Fibroblast of mammary gland (primary cell): ENCODE data around the gene BDKRB2.

Experiments used
- DNase-seq: peaks from one replicate; pipeline ENCODE4 v3.0.0-alpha.2; 2010; ENCODE audit warnings: low read depth
- H3K4me3 ChIP-seq: 2 replicates; pipeline ENCODE4 v1.5.1; 2011; ENCODE audit warnings: low read depth, mild to moderate bottlenecking, low read length, moderate library complexity; ENCODE audit not compliant: control insufficient read depth
- CTCF ChIP-seq: conservative IDR thresholded peaks from 2 replicates; pipeline ENCODE4 v1.5.1; 2011; ENCODE audit warnings: low read depth, low read length, inconsistent platforms; ENCODE audit not compliant: control insufficient read depth, insufficient read depth

Gene BDKRB2

GRCh38 chr14:96167224-96168148, 37.2 kb upstream of the BDKRB2 start:
- no peak for TF ChIP-seq CTCF
- no peak overlapping the region for H3K4me3 ChIP-seq
- peak; percentile 87 for DNase-seq

GRCh38 chr14:96168581-96168980, 36.1 kb upstream of the BDKRB2 start:
- H3K4me3 ChIP-seq: no peak overlapping the region
- DNase-seq: no peak
- no peak for TF ChIP-seq CTCF

- TF ChIP-seq CTCF: no peak
- no peak overlapping the region for H3K4me3 ChIP-seq
- peak; percentile 32 for DNase-seq
Measured at GRCh38 chr14:96170961-96171592, 33.6 kb upstream of the BDKRB2 start.

- no peak for DNase-seq
Measured at GRCh38 chr14:96173636-96174475, 30.8 kb upstream of the BDKRB2 start.

GRCh38 chr14:96176275-96176674, 28.4 kb upstream of the BDKRB2 start:
- peak; percentile 89 for DNase-seq
- no peak for TF ChIP-seq CTCF
- no peak overlapping the region for H3K4me3 ChIP-seq

More at GRCh38 chr14:96173636-96174475, 30.8 kb upstream of the BDKRB2 start:
- no peak for TF ChIP-seq CTCF
- H3K4me3 ChIP-seq: no peak overlapping the region

- no peak overlapping the region for H3K4me3 ChIP-seq
- DNase-seq: peak; percentile 98
- no peak for TF ChIP-seq CTCF
Measured at GRCh38 chr14:96176811-96177211, 27.8 kb upstream of the BDKRB2 start.
